H1 (cell line): ENCODE results near the gene SERP1.

ENCODE experiments used
- FOSL1 ChIP-seq: IDR thresholded peaks from 2 replicates; pipeline ENCODE4 v1.6.1; 2011; ENCODE audit warnings: mild to moderate bottlenecking, low read depth, low read length, moderate library complexity; ENCODE audit not compliant: insufficient read depth
- NRF1 ChIP-seq: IDR thresholded peaks from 2 replicates; pipeline ENCODE4 v1.6.1; 2011; ENCODE audit warnings: mild to moderate bottlenecking, low read depth, low read length, improper control_type of control experiment
- TF ChIP-seq, protein P1 (sequence below), 3 experiments: IDR thresholded peaks; 1 replicate in 2 of 3; 2 replicates in 1 of 3; pipeline versions ENCODE4 v1.5.1 to v1.6.1; 2011; ENCODE audit warnings: low read length in 3 of 3, mild to moderate bottlenecking in 3 of 3, inconsistent platforms in 2 of 3, low read depth in 1 of 3, moderate library complexity in 1 of 3; ENCODE audit not compliant: insufficient read depth in 1 of 3; ENCODE audit errors: control extremely low read depth in 1 of 3

DNA sequence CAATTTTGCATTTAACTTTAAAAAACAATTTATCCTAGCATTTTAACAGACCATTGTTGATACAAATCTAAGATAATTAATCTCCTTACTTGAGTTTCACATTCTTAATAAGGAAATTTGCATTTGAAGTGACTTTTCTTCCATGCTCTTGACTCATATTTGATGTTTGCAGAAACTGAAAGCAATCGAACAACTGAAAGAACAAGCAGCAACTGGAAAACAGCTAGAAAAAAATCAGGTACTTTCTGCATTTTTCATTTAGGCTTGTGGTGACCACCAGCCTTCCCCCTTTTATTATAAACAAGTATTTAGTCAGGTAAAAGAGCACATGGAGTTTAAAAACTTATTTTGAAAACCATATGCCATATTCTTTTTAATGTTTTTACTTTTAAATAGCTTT, 36.7 kb upstream of the SERP1 start:
- TF ChIP-seq, protein P1, sequence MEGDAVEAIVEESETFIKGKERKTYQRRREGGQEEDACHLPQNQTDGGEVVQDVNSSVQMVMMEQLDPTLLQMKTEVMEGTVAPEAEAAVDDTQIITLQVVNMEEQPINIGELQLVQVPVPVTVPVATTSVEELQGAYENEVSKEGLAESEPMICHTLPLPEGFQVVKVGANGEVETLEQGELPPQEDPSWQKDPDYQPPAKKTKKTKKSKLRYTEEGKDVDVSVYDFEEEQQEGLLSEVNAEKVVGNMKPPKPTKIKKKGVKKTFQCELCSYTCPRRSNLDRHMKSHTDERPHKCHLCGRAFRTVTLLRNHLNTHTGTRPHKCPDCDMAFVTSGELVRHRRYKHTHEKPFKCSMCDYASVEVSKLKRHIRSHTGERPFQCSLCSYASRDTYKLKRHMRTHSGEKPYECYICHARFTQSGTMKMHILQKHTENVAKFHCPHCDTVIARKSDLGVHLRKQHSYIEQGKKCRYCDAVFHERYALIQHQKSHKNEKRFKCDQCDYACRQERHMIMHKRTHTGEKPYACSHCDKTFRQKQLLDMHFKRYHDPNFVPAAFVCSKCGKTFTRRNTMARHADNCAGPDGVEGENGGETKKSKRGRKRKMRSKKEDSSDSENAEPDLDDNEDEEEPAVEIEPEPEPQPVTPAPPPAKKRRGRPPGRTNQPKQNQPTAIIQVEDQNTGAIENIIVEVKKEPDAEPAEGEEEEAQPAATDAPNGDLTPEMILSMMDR (IDR thresholded peaks at IDR 0.05; ENCODE audit: control extremely low read depth in 1 of 3, insufficient read depth in 1 of 3, low read depth in 1 of 3, low read length in 3 of 3), result no peak
- TF ChIP-seq NRF1 (no peak), FOSL1 (no peak)
